Natural killer cell treated with Interleukin-12 subunit alpha and Interleukin-12 subunit beta and Interleukin-15 and Interleukin-18, amount 100 ng/mL, for 72 hours (primary cell): ENCODE data around the gene LAT. TPM values are rescaled to one million over a fixed set of nuclear protein-coding genes. Genes with fewer than 3 reads are reported as not detected.
"Not testable (repeated sequence)": the region's sequence is repeated elsewhere in the genome, so short reads cannot be mapped to it uniquely, and the experiment has no call there.

ENCODE experiments used
- ATAC-seq, 2 donors: fragments of 150-1000 bp; cut with Tn5 transposase in 1 of 2; sonication (Bioruptor Pico), chemical (Tn5 transposase) in 1 of 2; 2 replicates each; pipeline ENCODE4 v1.10.0; 2021
- DNase-seq: peaks from one replicate; pipeline ENCODE4 v3.0.0; 2022; ENCODE audit warnings: low spot score
- H3K27ac Mint-ChIP-seq, 2 donors: 1 replicate in 1 of 2; 2 replicates in 1 of 2; pipeline ENCODE4 v1.8.0; 2022; ENCODE audit warnings: mixed read lengths in 2 of 2, mild to moderate bottlenecking in 1 of 2, moderate library complexity in 1 of 2
- H3K27me3 Mint-ChIP-seq, 2 donors: 1 replicate in 1 of 2; 2 replicates in 1 of 2; pipeline ENCODE4 v1.8.0; 2022; ENCODE audit warnings: mixed read lengths in 2 of 2
- H3K36me3 Mint-ChIP-seq: one replicate; pipeline ENCODE4 v1.8.0; 2022; ENCODE audit warnings: mixed read lengths
- H3K4me1 Mint-ChIP-seq, 2 donors: 1 replicate in 1 of 2; 2 replicates in 1 of 2; pipeline ENCODE4 v1.8.0; 2022; ENCODE audit warnings: low read depth in 2 of 2, mixed read lengths in 2 of 2, mild to moderate bottlenecking in 1 of 2
- H3K4me3 Mint-ChIP-seq: one replicate; pipeline ENCODE4 v1.8.0; 2022; ENCODE audit warnings: mixed read lengths
- H3K9me3 Mint-ChIP-seq: 2 replicates; pipeline ENCODE4 v1.8.0; 2022; ENCODE audit warnings: mixed read lengths
- total RNA-seq, 2 donors: library from RNA; stranded (reverse); gene quantifications; one replicate each; pipeline ENCODE4 v1.2.3, GENCODE V29; 2022

LAT gene
- total RNA-seq, 2 donors from 2014 or later: 56.3 to 108 TPM

DNA sequence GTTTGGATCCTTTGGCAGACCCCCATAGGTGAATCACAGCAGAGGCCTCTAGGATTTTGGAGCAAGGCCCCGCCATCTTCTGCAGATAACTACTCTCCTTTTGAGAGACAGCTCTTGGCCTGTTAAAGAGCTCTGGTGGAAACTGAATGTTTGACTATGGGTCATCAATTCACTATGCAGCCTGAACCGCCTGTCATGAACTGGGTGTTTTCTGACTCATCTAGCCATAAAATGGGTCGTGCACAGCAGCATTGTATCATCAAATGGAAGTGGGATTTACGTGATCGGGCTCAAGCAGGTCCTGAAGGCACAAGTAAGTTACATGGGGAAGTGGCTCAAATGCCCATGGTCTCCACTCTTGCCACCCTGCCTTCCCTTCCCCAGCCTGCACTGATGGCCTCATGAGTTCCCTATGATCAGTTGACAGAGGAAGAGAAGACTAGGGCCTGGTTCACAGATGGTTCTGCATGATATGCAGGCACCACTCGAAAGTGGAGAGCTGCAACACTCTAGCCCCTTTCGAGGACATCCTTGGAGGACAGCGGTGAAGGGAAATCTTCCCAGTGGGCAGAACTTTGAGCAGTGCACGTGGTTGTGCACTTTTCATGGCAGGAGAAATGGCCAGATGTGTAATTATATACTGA, 19.8 kb downstream of the LAT start:
- H3K27me3 Mint-ChIP-seq, H3K27ac Mint-ChIP-seq, H3K4me3 Mint-ChIP-seq, H3K36me3 Mint-ChIP-seq, H3K9me3 Mint-ChIP-seq, ATAC-seq: not testable (repeated sequence)
- peak; percentile 47 for DNase-seq
- H3K4me1 Mint-ChIP-seq: peaks cover 11 to 21% of the 10 kb centered on the region in 2 donors

DNA sequence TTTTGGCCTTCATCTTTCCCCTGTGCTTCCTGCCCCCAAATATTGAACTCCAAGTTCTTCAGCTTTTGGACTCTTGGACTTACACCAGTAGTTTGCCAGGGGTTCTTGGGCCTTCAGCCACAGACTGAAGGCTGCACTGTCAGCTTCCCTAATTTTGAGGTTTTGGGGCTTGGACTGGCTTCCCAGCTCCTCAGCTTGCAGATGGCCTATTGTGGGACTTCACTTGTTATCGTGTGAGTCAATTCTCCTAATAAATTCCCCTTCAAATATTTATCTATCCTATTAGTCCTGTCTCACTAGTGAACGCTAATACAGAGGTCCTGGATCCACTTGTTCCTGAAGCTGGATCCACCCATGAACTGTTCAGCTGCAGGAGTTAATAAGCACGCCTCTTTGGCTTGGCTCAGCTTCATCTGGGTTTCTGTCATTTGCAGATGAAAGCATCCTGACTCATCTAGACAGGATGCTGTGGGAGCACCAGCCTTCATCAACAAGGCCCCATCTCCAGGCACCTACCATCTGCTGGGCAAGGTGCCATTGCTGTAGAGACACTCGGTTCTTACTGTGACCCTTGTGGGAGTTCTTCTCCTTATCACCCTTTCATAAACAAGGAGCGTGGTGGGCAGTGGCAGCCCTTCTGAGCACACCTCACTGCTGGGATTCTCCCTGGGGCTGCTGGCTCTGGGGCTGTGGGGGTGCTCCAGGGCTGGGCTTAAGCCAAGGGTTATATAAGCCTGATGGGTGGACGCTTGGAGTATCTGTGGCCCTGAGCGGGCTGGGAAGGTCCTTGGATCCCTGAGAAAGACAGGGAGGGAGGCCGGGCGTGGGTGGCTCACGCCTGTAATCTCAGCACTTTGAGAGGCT, 23.1 kb downstream of the LAT start:
- no peaks in the 10 kb centered on the region for H3K9me3 Mint-ChIP-seq
- ATAC-seq: peak; percentile 46 to 93
- peaks cover 19 to 30% of the 10 kb centered on the region in 2 donors for H3K4me1 Mint-ChIP-seq
- peak overlapping the region; percentile 37 for H3K4me3 Mint-ChIP-seq
- peak overlapping the region; percentile 62 to 76 for H3K27ac Mint-ChIP-seq
- H3K27me3 Mint-ChIP-seq: peaks cover 0 to 4% of the 10 kb centered on the region in 2 donors
- DNase-seq: no peak
- no peaks in the 10 kb centered on the region for H3K36me3 Mint-ChIP-seq

- Mint-ChIP-seq H3K27me3 (peaks cover 0 to 4% of the 10 kb centered on the region in 2 donors), H3K9me3 (no peaks in the 10 kb centered on the region), H3K36me3 (no peaks in the 10 kb centered on the region), H3K27ac (peak overlapping the region; percentile 44 to 62), H3K4me1 (peaks cover 28 to 35% of the 10 kb centered on the region in 2 donors), H3K4me3 (peak overlapping the region; percentile 60)
- DNase-seq (no peak), ATAC-seq (peak in 1 of 2 donors; percentile 39)
Observed at GRCh38 chr16:29009050-29009837, 24.4 kb downstream of the LAT start.

GRCh38 chr16:29009838-29010166, 24.9 kb downstream of the LAT start:
- ATAC-seq (no peak), DNase-seq (no peak)
- Mint-ChIP-seq H3K4me1 (peaks cover 33 to 36% of the 10 kb centered on the region in 2 donors), H3K4me3 (no peak overlapping the region), H3K9me3 (no peaks in the 10 kb centered on the region), H3K27ac (peak overlapping the region in 1 of 2 donors; percentile 62), H3K27me3 (peaks cover 0 to 4% of the 10 kb centered on the region in 2 donors), H3K36me3 (no peaks in the 10 kb centered on the region)

GRCh38 chr16:29011112-29011511, 26.3 kb downstream of the LAT start:
- DNase-seq (no peak), ATAC-seq (no peak)
- no peaks in the 10 kb centered on the region for H3K9me3 Mint-ChIP-seq
- H3K4me1 Mint-ChIP-seq: peaks cover 33 to 34% of the 10 kb centered on the region in 2 donors
- H3K36me3 Mint-ChIP-seq: no peaks in the 10 kb centered on the region
- H3K27ac Mint-ChIP-seq: no peak overlapping the region
- H3K4me3 Mint-ChIP-seq: no peak overlapping the region
- H3K27me3 Mint-ChIP-seq: peaks cover 0 to 4% of the 10 kb centered on the region in 2 donors

GRCh38 chr16:29011851-29012250, 27.0 kb downstream of the LAT start:
- H3K9me3 Mint-ChIP-seq: no peaks in the 10 kb centered on the region
- peaks cover 0 to 4% of the 10 kb centered on the region in 2 donors for H3K27me3 Mint-ChIP-seq
- H3K27ac Mint-ChIP-seq: peak overlapping the region in 1 of 2 donors; percentile 76

DNA sequence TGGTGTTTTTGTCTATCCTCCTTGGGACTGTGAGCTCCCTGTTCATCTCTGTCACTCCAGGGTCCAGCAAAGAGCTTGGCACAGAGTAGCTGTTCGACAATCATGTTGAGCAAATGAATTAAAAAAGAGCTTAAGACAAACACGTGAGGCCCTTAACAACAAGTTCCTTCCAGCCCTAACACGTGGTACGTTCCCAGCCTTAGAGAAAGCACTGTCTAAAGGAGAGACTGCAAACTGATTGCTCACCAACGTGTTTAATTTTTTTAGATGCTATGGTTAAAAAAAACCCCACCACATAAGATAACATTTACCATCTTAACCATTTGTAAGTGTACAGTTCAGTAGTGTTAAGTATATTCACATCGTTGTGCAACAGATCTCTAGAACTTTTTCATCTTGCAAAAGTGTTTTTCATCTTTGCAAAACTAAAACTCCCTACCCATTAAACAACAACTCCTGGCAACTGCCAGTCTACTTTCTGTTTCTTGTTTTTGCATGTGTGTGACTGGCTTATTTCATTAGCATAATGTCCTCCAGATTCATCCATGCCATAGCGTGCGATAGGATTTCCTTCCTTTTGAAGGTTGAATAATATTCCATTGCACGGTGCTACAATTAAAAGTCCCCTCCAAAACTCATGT, 28.2 kb downstream of the LAT start:
- Mint-ChIP-seq H3K9me3 (no peaks in the 10 kb centered on the region), H3K36me3 (no peaks in the 10 kb centered on the region), H3K4me3 (peak overlapping the region; percentile 50), H3K4me1 (peaks cover 29 to 30% of the 10 kb centered on the region in 2 donors), H3K27ac (peak overlapping the region; percentile 76 to 83), H3K27me3 (peaks cover 0 to 4% of the 10 kb centered on the region in 2 donors)
- peak; percentile 69 to 88 for ATAC-seq
- DNase-seq: no peak

More at GRCh38 chr16:29011851-29012250, 27.0 kb downstream of the LAT start:
- DNase-seq (no peak), ATAC-seq (no peak)
- H3K4me1 Mint-ChIP-seq: peaks cover 33 to 34% of the 10 kb centered on the region in 2 donors
- no peak overlapping the region for H3K4me3 Mint-ChIP-seq
- H3K36me3 Mint-ChIP-seq: no peaks in the 10 kb centered on the region

DNA sequence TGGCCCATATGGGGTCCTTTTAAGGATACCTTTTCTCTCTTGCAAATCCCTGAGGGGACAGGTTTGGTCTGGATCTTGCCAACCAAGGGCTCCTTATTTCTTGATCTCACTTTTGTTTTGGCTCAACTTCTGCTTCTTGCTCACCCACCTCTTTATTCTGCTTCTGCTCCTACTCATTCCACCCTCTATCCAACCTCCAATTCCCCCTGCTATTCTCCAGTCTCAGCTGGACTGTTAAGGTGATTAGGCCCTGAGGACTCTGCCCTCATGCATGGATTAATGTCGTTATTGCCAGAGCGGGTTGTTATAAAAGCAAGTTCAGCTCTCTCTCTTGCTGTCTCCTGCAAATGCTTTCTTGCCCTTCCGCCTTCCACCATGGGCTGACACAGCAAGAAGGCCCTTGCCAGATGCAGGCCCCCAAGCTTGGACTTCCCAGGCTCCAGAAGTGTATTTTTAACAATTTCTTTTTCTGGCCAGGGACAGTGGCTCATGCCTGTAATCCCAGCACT, 29.8 kb downstream of the LAT start:
- Mint-ChIP-seq H3K4me3 (peak overlapping the region; percentile 2), H3K4me1 (peaks cover 20 to 23% of the 10 kb centered on the region in 2 donors), H3K27me3 (no peaks in the 10 kb centered on the region), H3K9me3 (no peaks in the 10 kb centered on the region), H3K27ac (peak overlapping the region; percentile 2 to 83), H3K36me3 (no peaks in the 10 kb centered on the region)
- DNase-seq (no peak), ATAC-seq (no peak)

DNA sequence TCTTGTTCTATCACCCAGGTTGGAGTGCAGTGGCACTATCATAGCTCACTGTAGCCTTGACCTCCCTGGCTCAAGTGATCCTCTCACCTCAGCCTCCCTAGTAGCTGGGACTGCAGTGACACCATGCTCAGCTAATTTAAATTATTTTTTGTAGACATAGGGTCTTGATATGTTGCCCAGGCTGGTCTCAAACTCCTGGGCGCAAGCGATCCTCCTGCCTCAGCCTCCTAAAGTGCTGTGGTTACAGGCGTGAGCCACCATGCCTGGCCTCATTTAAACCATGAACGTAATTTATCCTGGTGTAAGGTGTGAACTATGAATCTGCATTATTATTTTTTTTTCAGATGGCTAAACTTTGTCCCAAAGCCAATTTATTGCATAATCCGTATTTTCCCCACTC, 37.3 kb downstream of the LAT start:
- Mint-ChIP-seq H3K27ac (no peak overlapping the region), H3K27me3 (peaks cover 0 to 2% of the 10 kb centered on the region in 2 donors), H3K36me3 (no peaks in the 10 kb centered on the region), H3K4me3 (no peak overlapping the region), H3K4me1 (peaks cover 2 to 5% of the 10 kb centered on the region in 2 donors), H3K9me3 (no peaks in the 10 kb centered on the region)
- DNase-seq (no peak), ATAC-seq (no peak)

- Mint-ChIP-seq H3K4me1 (peaks cover 5 to 11% of the 10 kb centered on the region in 2 donors), H3K27me3 (peaks cover 0 to 2% of the 10 kb centered on the region in 2 donors), H3K27ac (no peak overlapping the region), H3K9me3 (no peaks in the 10 kb centered on the region), H3K4me3 (no peak overlapping the region), H3K36me3 (no peaks in the 10 kb centered on the region)
- no peak for DNase-seq
- no peak for ATAC-seq
Observed at GRCh38 chr16:29023279-29024277, 38.7 kb downstream of the LAT start.

- no peak overlapping the region for H3K4me3 Mint-ChIP-seq
Observed at GRCh38 chr16:29024278-29024677, 39.4 kb downstream of the LAT start.

DNA sequence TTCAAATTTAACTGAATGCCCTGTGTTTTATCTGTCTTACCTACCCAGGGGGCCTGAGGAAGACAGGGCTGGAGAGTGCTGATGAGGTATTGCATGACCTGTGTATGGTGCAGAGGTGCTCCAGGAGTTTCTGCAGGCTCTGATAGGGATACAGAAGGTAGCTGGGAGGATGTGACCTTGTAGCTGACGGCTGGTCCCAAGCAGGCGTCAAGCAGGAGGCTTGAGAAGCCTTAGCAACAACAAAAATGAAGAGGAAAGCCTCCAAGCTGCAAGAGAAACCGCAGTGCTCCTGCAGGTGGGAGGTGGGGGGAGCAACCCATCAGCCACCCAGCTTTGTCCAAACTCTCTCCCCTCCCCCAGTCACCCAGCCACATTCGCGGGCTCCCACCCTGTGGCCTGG, 40.4 kb downstream of the LAT start:
- H3K4me3 Mint-ChIP-seq: no peak overlapping the region
- H3K36me3 Mint-ChIP-seq: no peaks in the 10 kb centered on the region
- H3K27me3 Mint-ChIP-seq: peaks cover 0 to 2% of the 10 kb centered on the region in 2 donors
- no peaks in the 10 kb centered on the region for H3K9me3 Mint-ChIP-seq
- no peak overlapping the region for H3K27ac Mint-ChIP-seq
- peaks cover 5 to 17% of the 10 kb centered on the region in 2 donors for H3K4me1 Mint-ChIP-seq
- ATAC-seq (no peak), DNase-seq (no peak)

More at GRCh38 chr16:29024278-29024677, 39.4 kb downstream of the LAT start:
- no peaks in the 10 kb centered on the region for H3K36me3 Mint-ChIP-seq
- peaks cover 0 to 2% of the 10 kb centered on the region in 2 donors for H3K27me3 Mint-ChIP-seq
- H3K27ac Mint-ChIP-seq: no peak overlapping the region
- peaks cover 5 to 17% of the 10 kb centered on the region in 2 donors for H3K4me1 Mint-ChIP-seq
- no peaks in the 10 kb centered on the region for H3K9me3 Mint-ChIP-seq
- ATAC-seq: no peak
- DNase-seq: no peak
